ENCODE data around the gene NPHS1.

DNA sequence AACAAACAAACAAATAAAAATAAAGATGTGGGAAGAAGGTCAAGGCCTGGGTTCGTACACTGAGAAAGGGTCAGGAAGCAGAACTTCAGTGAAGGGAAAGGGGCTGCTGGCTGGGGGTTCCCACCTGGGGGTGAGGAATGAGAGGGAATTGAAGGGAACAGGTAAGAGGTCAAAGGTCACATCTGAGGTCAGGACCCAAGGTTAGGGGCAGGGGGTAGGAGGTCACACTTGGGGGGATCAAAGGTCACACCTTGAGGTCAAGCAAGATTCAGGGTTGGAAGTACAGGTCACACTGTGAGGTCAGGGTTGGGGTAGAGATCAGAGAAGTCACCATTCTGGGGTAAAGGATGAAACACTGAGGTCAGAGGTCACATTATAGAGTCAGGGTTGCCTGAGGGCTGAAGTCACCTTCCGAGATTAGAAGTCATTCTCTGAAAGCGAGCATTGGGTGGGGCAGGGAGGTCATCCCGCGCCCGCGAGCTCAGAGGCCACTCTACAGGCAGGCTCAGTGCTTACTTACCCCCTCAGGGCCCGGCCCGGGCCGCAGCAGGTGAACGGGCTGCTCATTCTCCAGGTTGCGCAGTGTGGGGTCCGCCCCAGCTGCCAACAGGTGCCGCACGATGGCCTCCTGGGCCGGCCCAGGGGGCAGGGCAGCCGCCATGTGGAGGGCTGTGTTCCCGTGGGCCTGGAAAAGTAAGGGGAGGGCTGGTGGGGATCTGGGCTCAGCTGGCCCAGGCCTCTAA, 37.2 kb upstream of the NPHS1 start:
- TF ChIP-seq, protein P1, sequence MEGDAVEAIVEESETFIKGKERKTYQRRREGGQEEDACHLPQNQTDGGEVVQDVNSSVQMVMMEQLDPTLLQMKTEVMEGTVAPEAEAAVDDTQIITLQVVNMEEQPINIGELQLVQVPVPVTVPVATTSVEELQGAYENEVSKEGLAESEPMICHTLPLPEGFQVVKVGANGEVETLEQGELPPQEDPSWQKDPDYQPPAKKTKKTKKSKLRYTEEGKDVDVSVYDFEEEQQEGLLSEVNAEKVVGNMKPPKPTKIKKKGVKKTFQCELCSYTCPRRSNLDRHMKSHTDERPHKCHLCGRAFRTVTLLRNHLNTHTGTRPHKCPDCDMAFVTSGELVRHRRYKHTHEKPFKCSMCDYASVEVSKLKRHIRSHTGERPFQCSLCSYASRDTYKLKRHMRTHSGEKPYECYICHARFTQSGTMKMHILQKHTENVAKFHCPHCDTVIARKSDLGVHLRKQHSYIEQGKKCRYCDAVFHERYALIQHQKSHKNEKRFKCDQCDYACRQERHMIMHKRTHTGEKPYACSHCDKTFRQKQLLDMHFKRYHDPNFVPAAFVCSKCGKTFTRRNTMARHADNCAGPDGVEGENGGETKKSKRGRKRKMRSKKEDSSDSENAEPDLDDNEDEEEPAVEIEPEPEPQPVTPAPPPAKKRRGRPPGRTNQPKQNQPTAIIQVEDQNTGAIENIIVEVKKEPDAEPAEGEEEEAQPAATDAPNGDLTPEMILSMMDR (IDR thresholded peaks at IDR 0.05): no peak
- TF ChIP-seq EP300 (IDR thresholded peaks at IDR 0.05) (no peak), POLR2A (IDR thresholded peaks at IDR 0.05) (no peak)
